ENCODE measurements around the gene KIRREL1. TPM values are rescaled to one million over a fixed set of nuclear protein-coding genes. Genes with fewer than 3 reads are reported as not detected.
"Not testable (repeated sequence)": the region's sequence is repeated elsewhere in the genome, so short reads cannot be mapped to it uniquely, and the experiment has no call there.

The KIRREL1 gene
- total RNA-seq, 1 donor from 2014 or later, result not detected

GRCh38 chr1:158122833-158123388 is 129.5 kb downstream of the KIRREL1 start:
- H3K36me3 Mint-ChIP-seq (ENCODE audit: low read depth), result no peaks in the 10 kb centered on the region
- H3K9me3 Mint-ChIP-seq, result no peaks in the 10 kb centered on the region
- peaks cover 17% of the 10 kb centered on the region for H3K27me3 Mint-ChIP-seq
- H3K4me3 Mint-ChIP-seq, result no peak overlapping the region
- no peak for TF ChIP-seq CTCF (IDR thresholded peaks at IDR 0.05)
- H3K27ac Mint-ChIP-seq, result no peak overlapping the region
- intact Hi-C loops (cut with micrococcal nuclease), result loop anchor here (5.0 kb wide), 1 partner anchor 36 kb away; no protein-coding TSS in a partner anchor
- H3K4me1 Mint-ChIP-seq, result peaks cover 9% of the 10 kb centered on the region
- DNase-seq (no peak), ATAC-seq (ENCODE audit: low read depth) (no peak)
- POLR2A ChIA-PET, result interaction anchor here (0.6 to 2.3 kb wide), 2 partner anchors 131 to 160 kb away, joined by 4 to 12 read pairs; partner anchors contain the start of gene KIRREL1
- CTCF ChIA-PET, result interaction anchor here (0.7 to 14.1 kb wide), 12 partner anchors 12 to 931 kb away, joined by 3 to 276 read pairs (median 17); partner anchors contain the start of genes FCRL3 and KIRREL1

DNA sequence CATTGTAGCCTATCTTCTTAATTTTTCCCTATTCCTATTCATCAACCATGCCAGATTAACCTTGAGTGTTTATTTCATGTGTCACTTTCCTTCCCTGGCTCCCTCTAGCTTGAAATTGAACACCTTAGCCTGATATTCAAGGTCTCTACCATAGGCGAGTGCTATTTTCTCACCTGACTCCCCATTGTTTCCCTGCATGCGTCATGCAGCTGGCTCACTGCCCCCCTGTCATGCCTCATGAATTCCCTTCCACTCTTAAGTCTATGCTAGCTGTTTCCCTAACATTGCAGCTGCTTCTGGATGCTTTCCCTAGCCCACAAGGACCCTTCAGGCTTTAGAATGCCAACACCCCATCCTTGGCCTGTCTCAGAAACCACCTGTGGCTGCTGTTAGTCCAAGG is 130.6 kb downstream of the KIRREL1 start:
- TF ChIP-seq CTCF (IDR thresholded peaks at IDR 0.05), result no peak
- H3K9me3 Mint-ChIP-seq, result no peaks in the 10 kb centered on the region
- H3K4me3 Mint-ChIP-seq, result no peak overlapping the region
- POLR2A ChIA-PET, result no interaction called here
- H3K27ac Mint-ChIP-seq, result no peak overlapping the region
- H3K36me3 Mint-ChIP-seq (ENCODE audit: low read depth), result no peaks in the 10 kb centered on the region
- no peak for DNase-seq
- no peak for ATAC-seq (ENCODE audit: low read depth)
- H3K4me1 Mint-ChIP-seq, result peaks cover 3% of the 10 kb centered on the region
- intact Hi-C loops (cut with micrococcal nuclease), result loop anchor here (2.0 to 5.0 kb wide), 2 partner anchors 37 to 753 kb away; no protein-coding TSS in a partner anchor
- CTCF ChIA-PET, result interaction anchor here (0.7 to 14.1 kb wide), 29 partner anchors 8 to 949 kb away, joined by 3 to 276 read pairs (median 5); partner anchors contain the start of gene KIRREL1
- H3K27me3 Mint-ChIP-seq, result peaks cover 16% of the 10 kb centered on the region

DNA sequence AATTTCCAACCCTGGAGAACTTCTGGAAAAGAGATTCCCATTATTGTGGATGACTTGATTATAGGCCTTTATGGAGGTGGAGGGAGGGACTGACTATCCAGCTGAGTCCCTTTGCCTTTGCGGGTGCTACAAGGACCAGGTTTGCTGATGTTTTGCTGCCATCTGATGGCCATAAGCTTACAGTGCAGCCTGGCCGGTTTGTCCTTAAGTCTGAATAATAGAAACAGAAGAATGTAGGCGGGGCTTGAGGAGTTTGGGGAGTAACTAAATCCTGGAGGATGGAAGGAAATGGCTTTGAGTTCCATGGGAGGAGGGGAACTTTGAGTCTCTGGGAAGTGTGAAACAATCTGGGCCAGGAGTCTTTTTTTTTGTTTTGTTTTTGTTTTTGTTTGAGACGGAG is 131.6 kb downstream of the KIRREL1 start:
- no peak overlapping the region for H3K27ac Mint-ChIP-seq
- DNase-seq (peak; percentile 49), ATAC-seq (ENCODE audit: low read depth) (peak; percentile 96)
- no peak overlapping the region for H3K4me3 Mint-ChIP-seq
- H3K4me1 Mint-ChIP-seq, result peaks cover 3% of the 10 kb centered on the region
- TF ChIP-seq CTCF (IDR thresholded peaks at IDR 0.05), result peak; percentile 25
- intact Hi-C loops (cut with micrococcal nuclease), result loop anchor here (1.0 to 5.0 kb wide), 8 partner anchors 38 to 962 kb away; no protein-coding TSS in a partner anchor
- H3K9me3 Mint-ChIP-seq, result no peaks in the 10 kb centered on the region
- peaks cover 16% of the 10 kb centered on the region for H3K27me3 Mint-ChIP-seq
- CTCF ChIA-PET, result interaction anchor here (0.8 to 14.1 kb wide), 40 partner anchors 9 to 948 kb away, joined by 3 to 276 read pairs (median 5); partner anchors contain the start of gene KIRREL1
- POLR2A ChIA-PET, result interaction anchor here (0.6 kb wide), 1 partner anchor 1020 kb away, joined by 3 read pairs; no protein-coding TSS in a partner anchor
- no peaks in the 10 kb centered on the region for H3K36me3 Mint-ChIP-seq (ENCODE audit: low read depth)

DNA sequence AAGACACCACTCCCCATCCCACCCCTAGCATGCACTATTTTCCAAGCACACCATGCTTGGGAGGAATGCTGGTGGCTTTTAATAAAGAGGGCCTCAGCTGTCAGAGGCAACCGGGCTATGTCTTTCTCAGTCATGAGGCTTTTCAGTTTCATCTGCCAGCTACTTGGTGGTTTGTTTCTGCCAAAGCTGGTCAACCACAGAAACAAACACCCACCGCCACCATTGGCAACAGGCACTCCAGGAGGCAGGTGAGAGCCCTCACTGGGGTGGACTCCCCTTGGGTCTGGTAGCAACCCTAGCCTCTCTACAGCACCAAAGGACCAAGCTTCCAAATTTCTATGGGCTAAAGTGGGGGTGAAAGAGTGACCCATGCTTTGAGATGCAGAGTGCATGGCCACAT is 133.0 kb downstream of the KIRREL1 start:
- CTCF ChIA-PET, result interaction anchor here (1.0 to 14.1 kb wide), 4 partner anchors 31 to 203 kb away, joined by 5 to 184 read pairs (median 102); no protein-coding TSS in a partner anchor
- no peak for TF ChIP-seq CTCF (IDR thresholded peaks at IDR 0.05)

DNA sequence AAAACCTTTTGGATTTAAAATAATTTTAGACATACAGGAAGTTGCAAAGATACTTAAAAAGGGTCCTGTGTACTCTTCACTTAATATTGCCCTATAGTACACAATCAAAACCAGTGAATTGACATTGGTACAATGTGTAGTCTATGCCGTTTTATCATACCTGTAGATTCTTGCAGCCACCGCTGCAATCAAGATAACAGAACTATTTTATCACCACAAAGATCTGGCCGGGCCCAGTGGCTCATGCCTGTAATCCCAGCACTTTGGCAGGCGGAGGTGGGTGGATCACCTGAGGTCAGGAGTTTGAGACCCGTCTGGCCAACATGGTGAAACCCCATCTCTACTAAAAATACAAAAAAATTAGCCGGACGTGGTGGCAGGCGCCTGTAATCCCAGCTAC is 135.1 kb downstream of the KIRREL1 start:
- H3K4me3 Mint-ChIP-seq; H3K36me3 Mint-ChIP-seq (ENCODE audit: low read depth); H3K27me3 Mint-ChIP-seq; DNase-seq; H3K27ac Mint-ChIP-seq; POLR2A ChIA-PET; ATAC-seq (ENCODE audit: low read depth); H3K9me3 Mint-ChIP-seq; H3K4me1 Mint-ChIP-seq: not testable (repeated sequence)
- intact Hi-C loops (cut with micrococcal nuclease), result loop anchor here (5.0 kb wide), 1 partner anchor 399 kb away; no protein-coding TSS in a partner anchor
- CTCF ChIA-PET, result interaction anchor here (0.6 kb wide), 1 partner anchor 138 kb away, joined by 3 read pairs; no protein-coding TSS in a partner anchor

More for the DNA sequence above, 133.0 kb downstream of the KIRREL1 start:
- no peaks in the 10 kb centered on the region for H3K9me3 Mint-ChIP-seq
- H3K27ac Mint-ChIP-seq, result no peak overlapping the region
- peaks cover 13% of the 10 kb centered on the region for H3K27me3 Mint-ChIP-seq
- ATAC-seq (ENCODE audit: low read depth) (no peak), DNase-seq (no peak)
- intact Hi-C loops (cut with micrococcal nuclease), result loop anchor here (5.0 kb wide), 1 partner anchor 401 kb away; no protein-coding TSS in a partner anchor
- H3K4me1 Mint-ChIP-seq, result peaks cover 3% of the 10 kb centered on the region
- POLR2A ChIA-PET, result no interaction called here
- no peak overlapping the region for H3K4me3 Mint-ChIP-seq
- no peaks in the 10 kb centered on the region for H3K36me3 Mint-ChIP-seq (ENCODE audit: low read depth)

All from activated B cell treated with CpG ODN at 0.5 μM for 24 hours (primary cell).